GM12878 (cell line): ENCODE measurements around the gene PUM2. TPM values are rescaled to one million over a fixed set of nuclear protein-coding genes. Genes with fewer than 3 reads are reported as not detected.

Experiments used
- ATAC-seq: fragments of 200-7000 bp; cut with Tn5 transposase; 3 replicates; pipeline ENCODE4 v1.9.1; 2020; ENCODE audit warnings: mild to moderate bottlenecking, moderate library complexity
- BruUV-seq: library from RNA; stranded (reverse); fragments of 400-500 nt; replicated peaks from 2 replicates; lab custom pipeline; 2021; lab: Mats Ljungman, UMichigan
- CTCF ChIA-PET: fragments of 300-600 bp; sonication (Branson Sonifier 250); formaldehyde crosslinking; extraction: SDS; loops from one replicate; lab custom pipeline; 2021; ENCODE audit warnings: inconsistent platforms; lab: Yijun Ruan, JAX
- POLR2A ChIA-PET: fragments of 350-600 bp; formaldehyde crosslinking; extraction: SDS; loops from one replicate; lab custom pipeline; 2021; ENCODE audit warnings: inconsistent platforms; lab: Charles Lee
- RAD21 ChIA-PET: fragments of 300-600 bp; sonication (Branson Sonifier 250); formaldehyde crosslinking; loops from one replicate; lab custom pipeline; 2023; ENCODE audit warnings: antibody characterized with exemption; ENCODE audit not compliant: unreplicated experiment; lab: Charles Lee
- SMC1A ChIA-PET: fragments of 300-600 bp; sonication (Branson Sonifier 250); formaldehyde crosslinking; loops from one replicate; lab custom pipeline; 2023; ENCODE audit not compliant: unreplicated experiment, uncharacterized antibody; lab: Charles Lee
- DNase-seq: peaks from one replicate; pipeline ENCODE4 v3.0.0-alpha.2; 2011; ENCODE audit warnings: low read depth, low spot score
- FAIRE-seq: peaks from 3 replicates; lab custom pipeline; 2011; peaks lifted over from hg19 to GRCh38; lab: Jason Lieb, UNC
- H2AFZ ChIP-seq: 2 replicates; pipeline ENCODE4 v1.6.0; 2011; ENCODE audit warnings: low read depth, low read length, control low read depth; ENCODE audit not compliant: control insufficient read depth
- H3K27ac ChIP-seq: 2 replicates; pipeline ENCODE4 v1.5.1; 2011; ENCODE audit warnings: control low read depth; ENCODE audit not compliant: control insufficient read depth, insufficient read depth
- H3K27me3 ChIP-seq, 2 experiments: replicated peaks in 1 of 2; 2 replicates each; pipeline versions ENCODE4 v1.6.0 to v1.6.1; 2011; ENCODE audit warnings: low read length in 1 of 2; ENCODE audit not compliant: control insufficient read depth in 2 of 2, insufficient read depth in 2 of 2
- H3K36me3 ChIP-seq, 2 experiments: 2 replicates each; pipeline ENCODE4 v1.5.1; 2011; ENCODE audit warnings: low read length in 1 of 2; ENCODE audit not compliant: control insufficient read depth in 2 of 2, insufficient read depth in 2 of 2
- H3K4me1 ChIP-seq: 2 replicates; pipeline ENCODE4 v1.6.1; 2011; ENCODE audit warnings: mild to moderate bottlenecking, low read length, moderate library complexity, mixed read lengths; ENCODE audit not compliant: control insufficient read depth, insufficient read depth
- H3K4me2 ChIP-seq: 2 replicates; pipeline ENCODE4 v1.6.0; 2011; ENCODE audit warnings: control low read depth; ENCODE audit not compliant: control insufficient read depth, insufficient read depth
- H3K4me3 ChIP-seq: fragments of 200-600 bp; sonication (generic); 2 replicates; pipeline ENCODE4 v1.5.1; 2016
- H3K79me2 ChIP-seq: 2 replicates; pipeline ENCODE4 v1.6.0; 2011; ENCODE audit warnings: low read length; ENCODE audit not compliant: control insufficient read depth, insufficient read depth
- H3K9ac ChIP-seq: 2 replicates; pipeline ENCODE4 v1.8.0; 2011; ENCODE audit warnings: low read length, control low read depth, mixed read lengths; ENCODE audit not compliant: control insufficient read depth, insufficient read depth
- H3K9me3 ChIP-seq: replicated peaks from 3 replicates; pipeline ENCODE4 v1.5.1; 2011; ENCODE audit warnings: mild to moderate bottlenecking, low read length; ENCODE audit not compliant: control insufficient read depth, insufficient read depth
- H4K20me1 ChIP-seq: 2 replicates; pipeline ENCODE4 v1.6.0; 2011; ENCODE audit not compliant: control insufficient read depth, insufficient read depth
- NR2C1 ChIP-seq: fragments of 450-650 bp; IDR thresholded peaks from 2 replicates; pipeline ENCODE4 v1.6.1; 2017; ENCODE audit warnings: antibody characterized with exemption, mild to moderate bottlenecking, moderate library complexity
- TCF7 ChIP-seq: IDR thresholded peaks from 2 replicates; pipeline ENCODE4 v1.6.1; 2014; ENCODE audit warnings: antibody characterized with exemption, borderline replicate concordance
- ZNF622 ChIP-seq: fragments of 450-650 bp; IDR thresholded peaks from 2 replicates; pipeline ENCODE4 v1.6.1; 2017; ENCODE audit warnings: mild to moderate bottlenecking, inconsistent platforms
- WGBS: methylation state at CpG from one replicate; pipeline ENCODE4 v1.1.6; 2016; ENCODE audit warnings: low lambda C conversion rate; ENCODE audit not compliant: insufficient replicate concordance, insufficient coverage; ENCODE audit errors: missing lambda C conversion rate; 5-methylcytosine and 5-hydroxymethylcytosine counted together
- in situ Hi-C: fragments of 300-500 bp; cut with MboI; formaldehyde crosslinking; loops from 9 replicates; pipeline ENCODE4 v1.14.3; 2018; ENCODE audit warnings: mixed read lengths
- intact Hi-C: fragments of 100-400 bp; cut with micrococcal nuclease; formaldehyde crosslinking; loops from one replicate; pipeline ENCODE4 v1.14.2; 2022; ENCODE audit not compliant: unreplicated experiment
- polyA plus RNA-seq, 11 experiments: library from polyadenylated mRNA; depleted of rRNA in 4 of 11; unstranded in 6 of 11; stranded (reverse) in 5 of 11; fragments of >200 nt; fragmentation: Nextera tagmentation in 4 of 11; fragmentation: Illumina TruSeq in 1 of 11; extraction: Ambion mirVana in 4 of 11; extraction: Trizol in 1 of 11; gene quantifications; 1 replicate in 1 of 11; 2 replicates in 10 of 11; pipeline versions ENCODE4 v1.2.1 to v1.2.3, GENCODE V29; 2011 to 2016; ENCODE audit warnings: inconsistent platforms in 2 of 11, missing spikeins in 2 of 11, low read depth in 1 of 11
- total RNA-seq, 4 experiments: library from RNA; depleted of rRNA in 3 of 4; stranded (reverse); fragments of >200 nt in 3 of 4; fragmentation: Illumina TruSeq in 1 of 4; extraction: Trizol in 1 of 4; gene quantifications; 2 replicates each; pipeline versions ENCODE4 v1.2.1 to v1.2.3, GENCODE V29; 2013 to 2021
- TF ChIP-seq, protein P1 (sequence below): fragments of 450-650 bp; IDR thresholded peaks from 2 replicates; pipeline ENCODE4 v1.6.1; 2017; ENCODE audit warnings: mild to moderate bottlenecking
- TF ChIP-seq, protein P2 (sequence below): fragments of 450-650 bp; formaldehyde crosslinking; IDR thresholded peaks from 2 replicates; pipeline ENCODE4 v1.4.0; 2020; ENCODE audit warnings: mild to moderate bottlenecking, moderate library complexity
- TF ChIP-seq, protein P3 (sequence below): IDR thresholded peaks from 2 replicates; pipeline ENCODE4 v1.6.1; 2011; ENCODE audit warnings: borderline replicate concordance, low read depth, mild to moderate bottlenecking, moderate library complexity, low read length; ENCODE audit not compliant: insufficient read depth, poor library complexity, severe bottlenecking
- TF ChIP-seq, protein P4 (sequence below): fragments of 450-650 bp; IDR thresholded peaks from 2 replicates; pipeline ENCODE4 v1.6.1; 2017; ENCODE audit warnings: mild to moderate bottlenecking, moderate library complexity

Gene PUM2
- total and polyA plus RNA-seq, 10 of the 15 experiments (the other 5 are each of a cell fraction or from before 2014, with no cell fraction given): 14.5 to 87.6 (median 29.4) TPM

DNA sequence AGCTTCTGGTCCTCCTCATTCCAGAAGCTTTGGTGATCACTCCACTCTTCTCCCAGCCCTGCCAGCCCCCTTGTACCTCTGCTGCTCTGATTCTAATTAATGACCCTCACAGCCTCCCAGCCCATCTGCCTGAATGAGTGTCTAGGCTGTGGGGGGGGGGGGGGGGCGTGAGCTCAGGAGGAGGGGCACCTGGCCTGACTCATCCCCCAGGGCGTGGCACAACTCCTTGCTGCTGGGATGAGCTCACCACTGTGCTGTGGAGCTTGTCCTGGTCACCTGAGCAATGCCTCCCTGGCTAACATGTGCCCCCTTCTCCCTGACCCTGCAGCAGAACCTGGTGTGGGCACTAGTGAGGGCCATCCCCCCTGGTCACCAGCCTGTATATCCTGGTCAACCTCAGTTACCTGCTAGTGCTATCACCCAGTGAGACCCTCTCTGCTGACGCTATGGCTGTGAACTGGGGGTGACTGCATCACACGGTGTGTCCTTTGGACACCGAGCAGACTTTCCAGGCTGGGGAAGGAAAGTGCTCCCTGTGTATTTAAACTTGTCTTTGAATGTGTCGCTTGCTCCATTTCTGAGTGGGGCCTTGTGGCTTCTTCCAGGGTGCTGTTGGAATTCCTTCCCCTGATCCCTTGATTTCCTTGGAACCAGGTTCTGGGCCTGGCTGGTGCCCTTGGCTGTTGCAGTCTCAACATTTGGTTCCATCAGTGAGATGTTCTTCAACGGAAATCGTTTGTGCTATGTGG is 41.5 kb upstream of the PUM2 start:
- Histone ChIP-seq H3K27me3 (peaks cover 1 to 2% of the 10 kb centered on the region in 2 experiments), H3K4me2 (no peak overlapping the region), H3K27ac (no peak overlapping the region), H4K20me1 (no peaks in the 10 kb centered on the region), H3K79me2 (no peaks in the 10 kb centered on the region), H3K9me3 (no peaks in the 10 kb centered on the region; the same call in 2 of the 3 replicates), H2AFZ (no peak overlapping the region), H3K4me3 (no peak overlapping the region), H3K4me1 (no peaks in the 10 kb centered on the region), H3K36me3 (no peaks in the 10 kb centered on the region), H3K9ac (no peak overlapping the region)
- BruUV-seq: no TSS peak
- FAIRE-seq (no peak), ATAC-seq (no peak), DNase-seq (no peak)
- in situ Hi-C loops: no loop called here
- ChIA-PET CTCF (no interaction called here), SMC1A (no interaction called here), POLR2A (no interaction called here), RAD21 (no interaction called here)
- TF ChIP-seq TCF7 (no peak), NR2C1 (no peak), ZNF622 (no peak)
- TF ChIP-seq, protein P1, sequence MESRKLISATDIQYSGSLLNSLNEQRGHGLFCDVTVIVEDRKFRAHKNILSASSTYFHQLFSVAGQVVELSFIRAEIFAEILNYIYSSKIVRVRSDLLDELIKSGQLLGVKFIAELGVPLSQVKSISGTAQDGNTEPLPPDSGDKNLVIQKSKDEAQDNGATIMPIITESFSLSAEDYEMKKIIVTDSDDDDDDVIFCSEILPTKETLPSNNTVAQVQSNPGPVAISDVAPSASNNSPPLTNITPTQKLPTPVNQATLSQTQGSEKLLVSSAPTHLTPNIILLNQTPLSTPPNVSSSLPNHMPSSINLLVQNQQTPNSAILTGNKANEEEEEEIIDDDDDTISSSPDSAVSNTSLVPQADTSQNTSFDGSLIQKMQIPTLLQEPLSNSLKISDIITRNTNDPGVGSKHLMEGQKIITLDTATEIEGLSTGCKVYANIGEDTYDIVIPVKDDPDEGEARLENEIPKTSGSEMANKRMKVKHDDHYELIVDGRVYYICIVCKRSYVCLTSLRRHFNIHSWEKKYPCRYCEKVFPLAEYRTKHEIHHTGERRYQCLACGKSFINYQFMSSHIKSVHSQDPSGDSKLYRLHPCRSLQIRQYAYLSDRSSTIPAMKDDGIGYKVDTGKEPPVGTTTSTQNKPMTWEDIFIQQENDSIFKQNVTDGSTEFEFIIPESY: no peak
- TF ChIP-seq, protein P2, sequence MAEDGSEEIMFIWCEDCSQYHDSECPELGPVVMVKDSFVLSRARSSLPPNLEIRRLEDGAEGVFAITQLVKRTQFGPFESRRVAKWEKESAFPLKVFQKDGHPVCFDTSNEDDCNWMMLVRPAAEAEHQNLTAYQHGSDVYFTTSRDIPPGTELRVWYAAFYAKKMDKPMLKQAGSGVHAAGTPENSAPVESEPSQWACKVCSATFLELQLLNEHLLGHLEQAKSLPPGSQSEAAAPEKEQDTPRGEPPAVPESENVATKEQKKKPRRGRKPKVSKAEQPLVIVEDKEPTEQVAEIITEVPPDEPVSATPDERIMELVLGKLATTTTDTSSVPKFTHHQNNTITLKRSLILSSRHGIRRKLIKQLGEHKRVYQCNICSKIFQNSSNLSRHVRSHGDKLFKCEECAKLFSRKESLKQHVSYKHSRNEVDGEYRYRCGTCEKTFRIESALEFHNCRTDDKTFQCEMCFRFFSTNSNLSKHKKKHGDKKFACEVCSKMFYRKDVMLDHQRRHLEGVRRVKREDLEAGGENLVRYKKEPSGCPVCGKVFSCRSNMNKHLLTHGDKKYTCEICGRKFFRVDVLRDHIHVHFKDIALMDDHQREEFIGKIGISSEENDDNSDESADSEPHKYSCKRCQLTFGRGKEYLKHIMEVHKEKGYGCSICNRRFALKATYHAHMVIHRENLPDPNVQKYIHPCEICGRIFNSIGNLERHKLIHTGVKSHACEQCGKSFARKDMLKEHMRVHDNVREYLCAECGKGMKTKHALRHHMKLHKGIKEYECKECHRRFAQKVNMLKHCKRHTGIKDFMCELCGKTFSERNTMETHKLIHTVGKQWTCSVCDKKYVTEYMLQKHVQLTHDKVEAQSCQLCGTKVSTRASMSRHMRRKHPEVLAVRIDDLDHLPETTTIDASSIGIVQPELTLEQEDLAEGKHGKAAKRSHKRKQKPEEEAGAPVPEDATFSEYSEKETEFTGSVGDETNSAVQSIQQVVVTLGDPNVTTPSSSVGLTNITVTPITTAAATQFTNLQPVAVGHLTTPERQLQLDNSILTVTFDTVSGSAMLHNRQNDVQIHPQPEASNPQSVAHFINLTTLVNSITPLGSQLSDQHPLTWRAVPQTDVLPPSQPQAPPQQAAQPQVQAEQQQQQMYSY: no peak
- TF ChIP-seq, protein P3, sequence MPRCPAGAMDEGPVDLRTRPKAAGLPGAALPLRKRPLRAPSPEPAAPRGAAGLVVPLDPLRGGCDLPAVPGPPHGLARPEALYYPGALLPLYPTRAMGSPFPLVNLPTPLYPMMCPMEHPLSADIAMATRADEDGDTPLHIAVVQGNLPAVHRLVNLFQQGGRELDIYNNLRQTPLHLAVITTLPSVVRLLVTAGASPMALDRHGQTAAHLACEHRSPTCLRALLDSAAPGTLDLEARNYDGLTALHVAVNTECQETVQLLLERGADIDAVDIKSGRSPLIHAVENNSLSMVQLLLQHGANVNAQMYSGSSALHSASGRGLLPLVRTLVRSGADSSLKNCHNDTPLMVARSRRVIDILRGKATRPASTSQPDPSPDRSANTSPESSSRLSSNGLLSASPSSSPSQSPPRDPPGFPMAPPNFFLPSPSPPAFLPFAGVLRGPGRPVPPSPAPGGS: no peak
- TF ChIP-seq, protein P4, sequence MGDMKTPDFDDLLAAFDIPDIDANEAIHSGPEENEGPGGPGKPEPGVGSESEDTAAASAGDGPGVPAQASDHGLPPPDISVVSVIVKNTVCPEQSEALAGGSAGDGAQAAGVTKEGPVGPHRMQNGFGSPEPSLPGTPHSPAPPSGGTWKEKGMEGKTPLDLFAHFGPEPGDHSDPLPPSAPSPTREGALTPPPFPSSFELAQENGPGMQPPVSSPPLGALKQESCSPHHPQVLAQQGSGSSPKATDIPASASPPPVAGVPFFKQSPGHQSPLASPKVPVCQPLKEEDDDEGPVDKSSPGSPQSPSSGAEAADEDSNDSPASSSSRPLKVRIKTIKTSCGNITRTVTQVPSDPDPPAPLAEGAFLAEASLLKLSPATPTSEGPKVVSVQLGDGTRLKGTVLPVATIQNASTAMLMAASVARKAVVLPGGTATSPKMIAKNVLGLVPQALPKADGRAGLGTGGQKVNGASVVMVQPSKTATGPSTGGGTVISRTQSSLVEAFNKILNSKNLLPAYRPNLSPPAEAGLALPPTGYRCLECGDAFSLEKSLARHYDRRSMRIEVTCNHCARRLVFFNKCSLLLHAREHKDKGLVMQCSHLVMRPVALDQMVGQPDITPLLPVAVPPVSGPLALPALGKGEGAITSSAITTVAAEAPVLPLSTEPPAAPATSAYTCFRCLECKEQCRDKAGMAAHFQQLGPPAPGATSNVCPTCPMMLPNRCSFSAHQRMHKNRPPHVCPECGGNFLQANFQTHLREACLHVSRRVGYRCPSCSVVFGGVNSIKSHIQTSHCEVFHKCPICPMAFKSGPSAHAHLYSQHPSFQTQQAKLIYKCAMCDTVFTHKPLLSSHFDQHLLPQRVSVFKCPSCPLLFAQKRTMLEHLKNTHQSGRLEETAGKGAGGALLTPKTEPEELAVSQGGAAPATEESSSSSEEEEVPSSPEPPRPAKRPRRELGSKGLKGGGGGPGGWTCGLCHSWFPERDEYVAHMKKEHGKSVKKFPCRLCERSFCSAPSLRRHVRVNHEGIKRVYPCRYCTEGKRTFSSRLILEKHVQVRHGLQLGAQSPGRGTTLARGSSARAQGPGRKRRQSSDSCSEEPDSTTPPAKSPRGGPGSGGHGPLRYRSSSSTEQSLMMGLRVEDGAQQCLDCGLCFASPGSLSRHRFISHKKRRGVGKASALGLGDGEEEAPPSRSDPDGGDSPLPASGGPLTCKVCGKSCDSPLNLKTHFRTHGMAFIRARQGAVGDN: no peak
- WGBS: 25% methylated on average over 8 of the region's 8 CpGs
- intact Hi-C loops: no loop called here
